Inflammatory macrophage (primary cell): ENCODE measurements around the gene SREBF1.

Source experiments
- DNase-seq, 2 donors: peaks; one replicate each; pipeline ENCODE4 v3.0.0-alpha.2; 2020 to 2022
- total RNA-seq, 18 experiments: gene quantifications; one replicate each; lab custom pipeline; 2026; ENCODE audit warnings: mixed read lengths in 6 of 18, inconsistent platforms in 2 of 18; lab: John Stamatoyannopoulos, UW

The SREBF1 gene
- total RNA-seq = 17.2 to 144 (median 60.7) reads per million in 18 experiments

DNA sequence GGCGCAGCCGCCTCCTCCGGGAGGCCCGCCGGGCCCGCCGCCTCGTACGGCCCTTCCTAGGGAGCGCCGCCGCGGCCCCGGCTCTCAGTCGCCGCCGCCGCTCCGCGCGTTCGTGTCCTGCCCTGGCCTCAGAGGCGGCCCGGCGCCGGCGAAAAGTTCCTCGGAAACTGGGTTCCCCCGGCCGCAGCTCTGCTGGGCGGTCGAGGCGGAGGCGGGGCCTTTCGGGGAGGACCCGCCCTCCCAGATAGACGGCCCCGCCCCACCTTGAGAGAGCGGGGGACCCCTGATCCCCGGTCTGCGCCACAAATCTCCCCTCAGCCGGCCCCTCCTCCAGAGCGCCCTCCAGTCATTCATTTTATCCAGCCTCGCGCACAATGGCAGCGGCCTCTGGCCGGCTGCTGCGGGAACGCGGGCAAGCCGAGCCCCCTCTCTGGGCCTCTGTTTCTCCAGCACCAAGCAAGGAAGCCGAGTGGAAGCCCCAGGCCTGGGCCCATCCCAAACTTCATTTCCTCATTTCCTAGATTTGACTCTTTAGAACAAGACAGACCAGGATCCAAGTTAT, at the start of gene SREBF1:
Gene SREBF1, minus strand, starts transcription at position 169 of the 562 bp plus-strand sequence. CDS start 169 bp downstream, outside the sequence.
- DNase-seq = peak; percentile 57 to 65

- DNase-seq = no peak
Observed at GRCh38 chr17:17886226-17886625, 49.4 kb upstream of the SREBF1 start.

GRCh38 chr17:17884391-17885357, 47.9 kb upstream of the SREBF1 start:
- DNase-seq = no peak

DNA sequence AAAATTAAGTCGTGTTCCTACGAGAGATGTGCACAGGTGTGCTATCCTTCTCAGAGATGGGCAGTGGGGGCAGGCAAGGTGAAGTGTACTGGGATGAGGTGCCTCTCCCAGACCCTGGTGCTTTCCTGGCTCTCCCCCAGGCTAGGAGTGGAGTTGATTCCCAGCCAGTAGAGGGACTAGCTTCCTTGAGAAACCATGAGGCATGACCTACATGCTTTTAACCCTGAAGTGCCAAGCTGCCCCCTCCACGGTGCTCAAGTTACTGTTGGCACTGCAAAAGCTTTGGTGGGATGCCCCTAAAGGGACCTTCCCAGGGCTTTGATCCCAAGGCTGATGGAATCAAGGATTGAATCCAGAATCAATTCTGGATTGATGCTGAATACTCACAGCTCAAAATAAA, 47.0 kb upstream of the SREBF1 start:
- no peak for DNase-seq

DNA sequence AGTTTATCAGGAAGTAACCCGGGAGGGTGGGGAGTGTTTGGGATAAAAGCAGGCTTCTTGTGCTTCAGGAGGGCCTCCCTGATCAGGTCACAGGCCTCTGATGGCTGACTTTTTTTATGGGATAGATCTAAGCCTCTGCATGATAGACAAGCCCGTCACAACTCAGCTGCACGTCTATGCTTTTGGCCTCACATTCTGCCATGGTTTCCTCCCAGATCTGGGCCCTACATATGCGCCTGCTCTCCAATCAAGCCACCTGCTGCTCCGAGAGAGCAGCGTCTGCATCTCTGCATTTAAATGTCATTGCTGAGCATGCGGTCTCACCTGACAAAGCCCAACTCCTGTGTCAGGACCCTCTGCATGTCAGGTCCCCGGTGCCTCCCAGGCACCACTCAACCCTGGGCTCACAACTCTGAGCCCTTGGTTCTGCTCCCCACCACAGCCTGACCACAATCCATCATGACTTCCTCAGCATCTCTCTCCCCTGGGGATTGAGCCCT, 45.3 kb upstream of the SREBF1 start:
- no peak for DNase-seq

DNA sequence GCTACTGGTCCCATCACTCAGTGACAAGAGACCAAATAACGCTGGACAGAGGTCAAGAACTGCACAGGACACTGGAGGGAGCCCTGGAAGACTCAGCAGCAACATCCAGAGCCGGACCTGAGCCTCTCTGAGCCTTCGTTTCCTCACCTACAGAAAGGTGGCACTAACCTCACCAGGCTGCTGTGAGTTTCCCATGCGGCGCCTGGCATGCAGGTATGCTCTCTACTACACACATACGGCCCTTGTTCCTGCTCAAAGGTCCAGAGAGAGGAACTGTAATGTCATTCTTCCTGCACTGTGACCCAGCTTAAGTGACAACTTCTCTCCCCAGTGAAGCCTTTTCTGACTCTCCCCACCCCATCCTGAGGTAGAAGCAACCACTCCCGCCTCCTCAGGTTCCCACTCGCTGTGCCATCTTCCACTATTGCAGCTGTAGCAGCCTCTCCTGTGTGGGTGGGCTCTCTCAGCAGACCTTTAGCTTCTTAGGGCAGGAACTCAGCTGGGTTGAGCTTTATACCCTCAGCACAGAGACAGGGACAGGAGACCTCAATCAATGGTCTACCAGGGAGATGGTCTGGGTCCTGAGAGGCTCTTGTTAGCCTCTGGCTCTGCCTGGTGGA, 43.9 kb upstream of the SREBF1 start:
- peak; percentile 11 to 74 for DNase-seq

DNA sequence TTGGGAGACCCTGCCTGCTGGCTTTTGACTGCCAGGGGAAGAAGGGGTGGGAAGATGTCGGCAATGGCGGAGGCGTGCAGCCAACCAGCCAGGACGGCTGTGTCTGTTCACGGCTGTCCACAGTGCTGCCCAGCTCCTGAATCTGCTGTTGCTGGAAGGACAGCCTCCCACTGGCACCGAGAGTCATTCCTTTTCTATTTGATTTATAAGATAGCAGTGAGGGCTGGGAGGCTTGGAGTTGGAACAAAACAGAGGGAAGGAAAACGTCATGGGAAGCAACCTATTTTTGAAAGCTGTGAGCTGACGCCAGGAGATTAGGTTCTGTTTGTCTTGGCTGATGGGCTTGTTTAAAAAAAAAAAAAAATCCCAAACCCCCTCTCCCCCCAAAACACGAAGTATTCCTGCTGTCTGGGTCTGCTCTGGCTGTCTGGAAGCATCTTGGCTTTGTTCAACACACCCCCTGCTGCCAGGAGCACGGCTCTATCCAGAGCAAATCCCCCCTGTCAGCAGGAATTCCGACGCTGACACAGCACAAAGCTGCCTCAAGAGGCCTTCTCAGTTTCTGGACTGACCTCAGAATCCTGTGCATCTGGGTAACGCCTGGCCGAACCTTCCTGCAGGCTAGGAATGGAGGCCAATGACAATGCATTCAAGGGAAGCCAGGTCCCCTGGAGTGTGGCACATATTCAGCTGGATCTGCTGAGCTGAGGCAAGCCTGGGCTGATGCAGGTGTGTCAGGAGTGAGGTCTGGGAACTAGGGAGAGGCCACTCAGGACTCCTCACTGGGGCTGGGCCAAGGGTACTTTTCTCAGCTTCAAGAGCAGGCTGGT, 41.0 kb upstream of the SREBF1 start:
- DNase-seq = no peak

DNA sequence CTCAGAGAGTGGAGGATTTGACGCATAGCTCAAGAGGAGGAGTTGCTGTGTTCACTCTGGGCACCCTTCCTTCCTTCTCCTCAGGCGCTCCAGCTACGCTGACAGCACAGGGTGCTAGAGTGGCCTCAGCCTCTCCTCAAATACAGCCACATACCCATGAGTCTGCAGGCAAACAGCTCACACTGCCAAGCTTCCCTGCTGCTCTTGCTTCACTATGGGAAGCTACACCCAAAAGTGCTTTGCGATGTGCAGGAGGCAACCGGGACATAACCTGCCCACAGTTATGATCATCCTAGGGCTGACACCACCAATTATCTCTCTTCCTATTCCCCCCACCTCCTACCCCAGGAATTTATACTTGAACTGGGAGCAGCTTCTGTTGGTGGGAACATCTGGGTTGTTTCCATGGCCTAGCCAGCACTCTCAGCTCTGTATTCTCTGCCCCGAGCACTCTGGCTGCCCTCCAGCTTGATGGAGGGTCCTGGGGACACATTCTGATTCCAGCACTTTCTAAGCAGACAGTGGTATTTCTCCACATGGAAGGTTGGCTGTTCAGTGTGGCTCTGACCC, 40.3 kb upstream of the SREBF1 start:
- DNase-seq = no peak

- DNase-seq = no peak
Observed at GRCh38 chr17:17874478-17874877, 37.7 kb upstream of the SREBF1 start.

GRCh38 chr17:17873450-17873991, 36.7 kb upstream of the SREBF1 start:
- no peak for DNase-seq

GRCh38 chr17:17872547-17873345, 36.0 kb upstream of the SREBF1 start:
- no peak for DNase-seq

- DNase-seq = no peak
Observed at GRCh38 chr17:17871913-17872312, 35.1 kb upstream of the SREBF1 start.

- no peak for DNase-seq
Observed at GRCh38 chr17:17870247-17870646, 33.5 kb upstream of the SREBF1 start.

DNA sequence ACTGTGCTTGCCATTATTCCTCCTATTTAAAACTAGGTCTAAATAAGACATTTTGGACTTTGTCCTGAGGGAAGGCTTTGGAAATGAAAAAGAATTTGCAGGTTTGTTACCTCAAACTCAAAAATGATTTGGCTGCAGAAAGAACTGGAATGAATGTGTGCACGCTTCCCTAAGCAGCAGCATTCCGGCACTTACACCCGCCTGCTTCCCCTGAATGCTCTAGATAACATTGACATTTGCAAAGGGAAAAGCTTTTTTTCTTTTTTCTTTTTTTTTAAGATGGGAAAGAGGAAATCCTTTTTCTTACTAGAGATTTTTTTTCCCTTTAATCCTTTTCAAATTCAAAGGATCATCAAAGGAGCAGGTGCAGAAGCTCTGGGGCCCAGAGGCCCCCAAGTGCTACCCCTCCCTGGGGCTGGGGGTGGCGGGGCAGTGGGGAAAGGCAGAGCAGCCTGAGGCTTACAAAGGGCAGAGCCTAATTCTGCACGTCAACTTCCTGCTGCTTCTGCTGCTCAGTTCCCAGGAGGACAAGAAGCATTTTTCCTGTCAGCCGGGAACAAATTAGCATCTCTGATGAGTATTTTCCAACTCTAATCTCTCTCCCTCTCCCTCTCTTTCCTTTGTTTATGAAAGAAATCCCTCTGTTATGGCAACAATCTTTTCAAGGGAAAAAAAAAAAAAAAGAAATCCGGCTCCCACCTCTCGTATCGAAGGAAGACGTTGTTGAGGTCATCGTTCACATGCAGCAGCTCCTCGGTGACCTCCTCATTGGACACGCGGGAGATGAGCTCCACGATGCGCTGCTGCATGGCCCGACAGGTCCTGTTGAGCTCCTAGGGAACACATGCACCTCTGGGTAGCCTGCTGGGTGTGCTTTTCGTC, 32.1 kb upstream of the SREBF1 start:
- no peak for DNase-seq

DNA sequence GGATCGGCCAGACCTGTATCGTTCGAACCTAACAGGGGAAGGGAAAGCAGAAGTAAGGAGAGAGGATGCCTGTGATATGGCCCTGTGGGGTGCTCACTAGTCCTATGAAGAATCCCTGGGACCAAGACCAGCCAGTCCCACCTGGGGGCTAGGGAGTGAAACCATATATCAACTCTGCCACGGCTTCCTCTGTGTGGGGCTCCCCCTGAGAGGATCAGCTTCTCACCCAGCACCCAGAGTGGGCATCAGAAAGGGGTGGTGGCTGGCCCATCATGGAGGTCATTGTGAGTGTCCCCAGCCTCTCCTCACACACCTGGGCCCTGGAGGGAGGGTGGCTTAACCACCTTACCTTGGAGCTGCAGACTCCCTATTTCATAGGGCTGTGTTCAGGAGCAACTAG, 30.1 kb upstream of the SREBF1 start:
- no peak for DNase-seq

DNA sequence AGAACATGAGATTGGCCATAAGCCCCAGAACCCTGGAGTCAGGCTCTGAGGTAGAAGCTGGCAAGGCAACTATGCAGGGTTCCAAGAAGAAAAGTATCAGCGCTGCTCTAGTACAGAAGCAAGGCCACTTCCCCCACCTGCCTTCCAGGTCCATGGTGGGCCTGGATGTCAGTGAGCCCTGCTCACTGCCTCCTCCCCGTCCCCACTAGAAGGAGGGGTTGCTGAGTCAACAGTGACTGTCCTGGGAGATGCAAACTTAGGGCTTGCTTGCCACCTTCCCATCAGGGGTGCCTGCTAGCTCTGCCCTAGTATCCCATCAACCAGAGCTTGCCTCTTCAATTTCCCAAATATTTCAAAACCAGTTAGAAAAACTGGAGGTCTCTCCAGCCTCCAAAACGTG, 29.6 kb upstream of the SREBF1 start:
- DNase-seq = no peak

DNA sequence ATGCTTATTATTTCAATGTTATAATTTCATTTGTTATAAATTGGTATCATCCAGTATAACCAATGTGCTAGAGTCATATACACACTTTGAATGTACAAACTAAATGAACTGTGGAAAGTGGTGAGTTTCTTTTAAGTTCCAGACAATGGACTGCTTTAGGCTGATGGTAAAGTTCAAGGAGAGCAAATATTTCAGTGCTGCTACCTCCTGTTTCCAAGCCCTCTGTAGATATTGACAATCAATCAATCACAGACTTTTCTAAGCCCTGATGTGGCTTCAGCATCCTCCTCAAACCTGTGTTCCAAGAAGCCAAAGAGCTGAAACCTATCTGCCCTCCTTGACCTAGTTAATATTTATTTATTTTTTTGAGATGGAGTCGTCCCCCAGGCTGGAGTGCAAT, 28.2 kb upstream of the SREBF1 start:
- no peak for DNase-seq

DNA sequence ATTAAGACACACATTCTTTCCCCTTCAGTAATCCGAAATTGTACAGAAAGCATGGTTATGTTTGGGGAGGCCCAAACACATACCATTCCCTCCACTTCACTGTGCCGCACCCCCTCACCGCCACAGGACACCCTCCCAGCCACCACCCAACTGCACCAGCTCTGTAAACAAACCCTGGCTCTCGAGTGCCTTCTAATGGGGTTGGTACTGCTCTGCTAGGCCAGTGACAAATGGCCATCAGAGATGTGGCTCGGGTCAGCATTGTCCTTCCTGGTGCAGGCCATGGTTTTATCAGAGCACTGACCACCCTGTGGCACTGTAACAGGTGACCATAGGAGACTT, 24.0 kb upstream of the SREBF1 start:
- DNase-seq = no peak

- DNase-seq = peak; percentile 45 to 60
Observed at GRCh38 chr17:17859909-17860765, 23.4 kb upstream of the SREBF1 start.
